Ecto neural progenitor cell (in vitro differentiated cells): ENCODE measurements around the gene SERPINB8.
"Not testable (repeated sequence)": the region's sequence is repeated elsewhere in the genome, so short reads cannot be mapped to it uniquely, and the experiment has no call there.

ENCODE experiments used
- DNase-seq: peaks from one replicate; pipeline ENCODE4 v3.0.0-alpha.2; 2018; ENCODE audit warnings: low spot score

Gene SERPINB8

GRCh38 chr18:63969942-63970808 is at the start of gene SERPINB8:
SERPINB8 (plus strand) TSS chr18:63970081; CDS start chr18:63978309, 8,228 bp downstream.
- peak; percentile 93 for DNase-seq

- DNase-seq, result no peak
Observed at GRCh38 chr18:63922049-63922448, 47.8 kb upstream of the SERPINB8 start.

- DNase-seq, result no peak
Observed at GRCh38 chr18:63924551-63924950, 45.3 kb upstream of the SERPINB8 start.

GRCh38 chr18:63928331-63928730 is 41.5 kb upstream of the SERPINB8 start:
- no peak for DNase-seq

- not testable (repeated sequence) for DNase-seq
Observed at GRCh38 chr18:63929369-63929768, 40.5 kb upstream of the SERPINB8 start.

GRCh38 chr18:63930773-63931354 is 39.0 kb upstream of the SERPINB8 start:
- no peak for DNase-seq

GRCh38 chr18:63936156-63936931 is 33.5 kb upstream of the SERPINB8 start:
- DNase-seq, result peak; percentile 87

- DNase-seq, result no peak
Observed at GRCh38 chr18:63936932-63937393, 32.9 kb upstream of the SERPINB8 start.

- no peak for DNase-seq
Observed at GRCh38 chr18:63940008-63940407, 29.9 kb upstream of the SERPINB8 start.

GRCh38 chr18:63940543-63941050 is 29.3 kb upstream of the SERPINB8 start:
- not testable (repeated sequence) for DNase-seq

GRCh38 chr18:63947051-63947790 is 22.7 kb upstream of the SERPINB8 start:
- no peak for DNase-seq

- peak; percentile 80 for DNase-seq
Observed at GRCh38 chr18:63949068-63949737, 20.7 kb upstream of the SERPINB8 start, which contains the start of gene HMSD. HMSD (plus strand) TSS chr18:63949301; CDS start chr18:63953456, 4,155 bp downstream.

GRCh38 chr18:63951302-63951705 is 18.6 kb upstream of the SERPINB8 start:
- no peak for DNase-seq

- DNase-seq, result no peak
Observed at GRCh38 chr18:63953811-63954210, 16.1 kb upstream of the SERPINB8 start.

GRCh38 chr18:63956755-63957154 is 13.1 kb upstream of the SERPINB8 start:
- no peak for DNase-seq

GRCh38 chr18:63960891-63961290 is 9.0 kb upstream of the SERPINB8 start:
- DNase-seq, result no peak

GRCh38 chr18:63961435-63961980 is 8.4 kb upstream of the SERPINB8 start:
- no peak for DNase-seq

GRCh38 chr18:63962137-63962536 is 7.7 kb upstream of the SERPINB8 start:
- no peak for DNase-seq

- DNase-seq, result no peak
Observed at GRCh38 chr18:63963615-63964256, 6.1 kb upstream of the SERPINB8 start.

- DNase-seq, result no peak
Observed at GRCh38 chr18:63964908-63965307, 5.0 kb upstream of the SERPINB8 start.
